ENCODE measurements around the gene CYP4X1.
"Not testable (repeated sequence)": the region's sequence is repeated elsewhere in the genome, so short reads cannot be mapped to it uniquely, and the experiment has no call there.

CYP4X1 gene

GRCh38 chr1:47003896-47004403, 19.5 kb upstream of the CYP4X1 start:
- TF ChIP-seq, protein P1, sequence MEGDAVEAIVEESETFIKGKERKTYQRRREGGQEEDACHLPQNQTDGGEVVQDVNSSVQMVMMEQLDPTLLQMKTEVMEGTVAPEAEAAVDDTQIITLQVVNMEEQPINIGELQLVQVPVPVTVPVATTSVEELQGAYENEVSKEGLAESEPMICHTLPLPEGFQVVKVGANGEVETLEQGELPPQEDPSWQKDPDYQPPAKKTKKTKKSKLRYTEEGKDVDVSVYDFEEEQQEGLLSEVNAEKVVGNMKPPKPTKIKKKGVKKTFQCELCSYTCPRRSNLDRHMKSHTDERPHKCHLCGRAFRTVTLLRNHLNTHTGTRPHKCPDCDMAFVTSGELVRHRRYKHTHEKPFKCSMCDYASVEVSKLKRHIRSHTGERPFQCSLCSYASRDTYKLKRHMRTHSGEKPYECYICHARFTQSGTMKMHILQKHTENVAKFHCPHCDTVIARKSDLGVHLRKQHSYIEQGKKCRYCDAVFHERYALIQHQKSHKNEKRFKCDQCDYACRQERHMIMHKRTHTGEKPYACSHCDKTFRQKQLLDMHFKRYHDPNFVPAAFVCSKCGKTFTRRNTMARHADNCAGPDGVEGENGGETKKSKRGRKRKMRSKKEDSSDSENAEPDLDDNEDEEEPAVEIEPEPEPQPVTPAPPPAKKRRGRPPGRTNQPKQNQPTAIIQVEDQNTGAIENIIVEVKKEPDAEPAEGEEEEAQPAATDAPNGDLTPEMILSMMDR (IDR thresholded peaks at IDR 0.05; ENCODE audit: low read depth, low read length), result no peak
- no peak for DNase-seq (ENCODE audit: extremely low read depth, low read depth)

DNA sequence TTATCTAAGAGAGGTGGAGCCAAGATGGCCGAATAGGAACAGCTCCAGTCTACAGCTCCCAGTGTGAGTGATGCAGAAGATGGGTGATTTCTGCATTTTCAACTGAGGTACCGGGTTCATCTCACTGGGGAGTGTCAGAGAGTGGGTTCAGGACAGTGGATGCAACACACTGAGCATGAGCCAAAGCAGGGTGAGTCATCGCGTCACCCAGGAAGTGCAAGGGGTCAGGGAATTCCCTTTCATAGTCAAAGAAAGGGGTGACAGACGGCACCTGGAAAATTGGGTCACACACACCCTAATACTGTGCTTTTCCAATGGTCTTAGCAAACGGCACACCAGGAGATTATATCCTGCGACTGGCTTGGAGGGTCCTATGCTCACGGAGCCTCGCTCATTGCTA, 17.0 kb upstream of the CYP4X1 start:
- DNase-seq (ENCODE audit: extremely low read depth, low read depth), result not testable (repeated sequence)

DNA sequence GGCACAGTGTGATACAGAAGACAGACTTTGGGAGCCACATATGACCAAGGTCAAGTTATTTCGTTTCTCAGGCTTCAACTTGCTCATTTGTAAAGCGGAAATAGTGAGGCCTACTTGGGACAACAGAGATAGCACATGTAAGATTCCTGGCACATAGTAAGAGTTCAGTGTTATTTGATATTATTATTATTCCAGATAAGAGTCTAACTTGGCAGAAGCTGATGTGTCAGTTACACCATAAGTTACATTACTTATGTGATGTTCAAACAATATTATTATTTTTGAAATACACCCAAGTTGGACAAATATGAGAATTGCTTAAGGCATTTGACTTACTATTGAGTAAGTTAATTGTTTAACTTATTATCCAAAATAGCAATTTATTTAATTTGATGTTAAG, 10.2 kb upstream of the CYP4X1 start:
- TF ChIP-seq, protein P1 (IDR thresholded peaks at IDR 0.05; ENCODE audit: low read depth, low read length), result no peak
- DNase-seq (ENCODE audit: extremely low read depth, low read depth), result no peak

GRCh38 chr1:47021070-47021469, 2.4 kb upstream of the CYP4X1 start:
- no peak for DNase-seq (ENCODE audit: extremely low read depth, low read depth)
- TF ChIP-seq, protein P1 (IDR thresholded peaks at IDR 0.05; ENCODE audit: low read depth, low read length), result no peak

- TF ChIP-seq, protein P1 (IDR thresholded peaks at IDR 0.05; ENCODE audit: low read depth, low read length), result no peak
- no peak for DNase-seq (ENCODE audit: extremely low read depth, low read depth)
These were observed 802 bp downstream of the CYP4X1 start for GRCh38 chr1:47024141-47024801.

GRCh38 chr1:47030170-47030805, 6.8 kb downstream of the CYP4X1 start:
- TF ChIP-seq, protein P1 (IDR thresholded peaks at IDR 0.05; ENCODE audit: low read depth, low read length), result no peak
- no peak for DNase-seq (ENCODE audit: extremely low read depth, low read depth)

DNA sequence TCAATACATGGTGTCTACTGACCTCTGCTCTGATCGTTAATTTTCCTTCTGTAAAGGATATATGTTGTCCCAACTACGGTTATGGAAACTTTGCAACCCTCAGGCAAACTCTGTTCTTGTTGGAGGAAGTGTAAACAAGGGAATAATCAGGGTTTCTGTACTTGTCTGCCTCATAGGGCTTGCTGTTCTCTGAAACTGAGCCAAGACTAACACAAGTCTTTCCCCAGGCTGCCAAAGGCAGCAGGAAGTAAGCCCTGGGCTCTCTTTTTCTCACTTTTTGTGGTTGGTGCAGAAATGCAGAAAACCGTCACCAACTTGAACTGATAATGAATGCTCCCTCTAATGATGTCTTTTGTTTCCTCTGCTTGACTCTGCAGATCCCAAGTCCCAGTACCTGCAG, 7.6 kb downstream of the CYP4X1 start:
- TF ChIP-seq, protein P1 (IDR thresholded peaks at IDR 0.05; ENCODE audit: low read depth, low read length), result no peak
- DNase-seq (ENCODE audit: extremely low read depth, low read depth), result no peak
